ENCODE results near the gene ECSCR. TPM values are rescaled to one million over a fixed set of nuclear protein-coding genes. Genes with fewer than 3 reads are reported as not detected.

ECSCR gene
- total and polyA plus RNA-seq, 10 of the 15 experiments (the other 5 are each of a cell fraction or from before 2014, with no cell fraction given), result 0.15 to 0.83 (median 0.23) TPM; not detected in 3

DNA sequence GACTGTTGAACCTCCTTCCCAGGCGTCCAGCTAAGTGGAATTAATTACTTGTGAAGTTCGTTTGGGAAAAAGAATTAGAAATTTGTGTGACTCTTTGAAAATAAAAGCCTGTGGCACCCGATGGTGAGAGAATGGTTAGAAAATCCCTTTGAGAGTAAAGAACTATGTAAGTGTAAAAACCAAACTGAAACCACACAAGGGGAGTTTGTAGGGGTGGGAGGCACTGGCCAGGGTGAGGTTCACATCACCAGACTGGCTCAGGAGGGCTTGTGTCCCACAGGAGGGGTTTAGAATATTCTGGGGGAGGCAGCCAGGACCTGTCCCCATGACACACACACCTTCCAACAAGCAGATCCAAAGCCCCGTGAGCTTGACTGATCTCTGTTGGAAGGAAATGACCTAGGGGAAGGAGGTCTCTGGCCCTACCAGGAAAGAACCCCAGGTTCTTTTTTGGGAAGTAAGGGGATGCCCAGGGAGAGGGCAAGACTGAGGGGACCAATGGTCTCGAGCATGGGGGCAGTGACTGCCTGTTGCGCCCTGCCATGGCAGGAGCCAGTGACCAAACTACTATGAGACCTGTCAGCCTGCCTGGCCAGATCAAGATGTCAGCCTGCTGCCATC, 62.9 kb downstream of the ECSCR start (continued):
- TF ChIP-seq, protein P1, sequence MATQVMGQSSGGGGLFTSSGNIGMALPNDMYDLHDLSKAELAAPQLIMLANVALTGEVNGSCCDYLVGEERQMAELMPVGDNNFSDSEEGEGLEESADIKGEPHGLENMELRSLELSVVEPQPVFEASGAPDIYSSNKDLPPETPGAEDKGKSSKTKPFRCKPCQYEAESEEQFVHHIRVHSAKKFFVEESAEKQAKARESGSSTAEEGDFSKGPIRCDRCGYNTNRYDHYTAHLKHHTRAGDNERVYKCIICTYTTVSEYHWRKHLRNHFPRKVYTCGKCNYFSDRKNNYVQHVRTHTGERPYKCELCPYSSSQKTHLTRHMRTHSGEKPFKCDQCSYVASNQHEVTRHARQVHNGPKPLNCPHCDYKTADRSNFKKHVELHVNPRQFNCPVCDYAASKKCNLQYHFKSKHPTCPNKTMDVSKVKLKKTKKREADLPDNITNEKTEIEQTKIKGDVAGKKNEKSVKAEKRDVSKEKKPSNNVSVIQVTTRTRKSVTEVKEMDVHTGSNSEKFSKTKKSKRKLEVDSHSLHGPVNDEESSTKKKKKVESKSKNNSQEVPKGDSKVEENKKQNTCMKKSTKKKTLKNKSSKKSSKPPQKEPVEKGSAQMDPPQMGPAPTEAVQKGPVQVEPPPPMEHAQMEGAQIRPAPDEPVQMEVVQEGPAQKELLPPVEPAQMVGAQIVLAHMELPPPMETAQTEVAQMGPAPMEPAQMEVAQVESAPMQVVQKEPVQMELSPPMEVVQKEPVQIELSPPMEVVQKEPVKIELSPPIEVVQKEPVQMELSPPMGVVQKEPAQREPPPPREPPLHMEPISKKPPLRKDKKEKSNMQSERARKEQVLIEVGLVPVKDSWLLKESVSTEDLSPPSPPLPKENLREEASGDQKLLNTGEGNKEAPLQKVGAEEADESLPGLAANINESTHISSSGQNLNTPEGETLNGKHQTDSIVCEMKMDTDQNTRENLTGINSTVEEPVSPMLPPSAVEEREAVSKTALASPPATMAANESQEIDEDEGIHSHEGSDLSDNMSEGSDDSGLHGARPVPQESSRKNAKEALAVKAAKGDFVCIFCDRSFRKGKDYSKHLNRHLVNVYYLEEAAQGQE (IDR thresholded peaks at IDR 0.05; ENCODE audit: low read depth, low read length), result no peak
- TF ChIP-seq, protein P2, sequence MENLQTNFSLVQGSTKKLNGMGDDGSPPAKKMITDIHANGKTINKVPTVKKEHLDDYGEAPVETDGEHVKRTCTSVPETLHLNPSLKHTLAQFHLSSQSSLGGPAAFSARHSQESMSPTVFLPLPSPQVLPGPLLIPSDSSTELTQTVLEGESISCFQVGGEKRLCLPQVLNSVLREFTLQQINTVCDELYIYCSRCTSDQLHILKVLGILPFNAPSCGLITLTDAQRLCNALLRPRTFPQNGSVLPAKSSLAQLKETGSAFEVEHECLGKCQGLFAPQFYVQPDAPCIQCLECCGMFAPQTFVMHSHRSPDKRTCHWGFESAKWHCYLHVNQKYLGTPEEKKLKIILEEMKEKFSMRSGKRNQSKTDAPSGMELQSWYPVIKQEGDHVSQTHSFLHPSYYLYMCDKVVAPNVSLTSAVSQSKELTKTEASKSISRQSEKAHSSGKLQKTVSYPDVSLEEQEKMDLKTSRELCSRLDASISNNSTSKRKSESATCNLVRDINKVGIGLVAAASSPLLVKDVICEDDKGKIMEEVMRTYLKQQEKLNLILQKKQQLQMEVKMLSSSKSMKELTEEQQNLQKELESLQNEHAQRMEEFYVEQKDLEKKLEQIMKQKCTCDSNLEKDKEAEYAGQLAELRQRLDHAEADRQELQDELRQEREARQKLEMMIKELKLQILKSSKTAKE (IDR thresholded peaks at IDR 0.05; ENCODE audit: low read depth, poor library complexity, severe bottlenecking), result peak; percentile 85
- TF ChIP-seq, protein P3, sequence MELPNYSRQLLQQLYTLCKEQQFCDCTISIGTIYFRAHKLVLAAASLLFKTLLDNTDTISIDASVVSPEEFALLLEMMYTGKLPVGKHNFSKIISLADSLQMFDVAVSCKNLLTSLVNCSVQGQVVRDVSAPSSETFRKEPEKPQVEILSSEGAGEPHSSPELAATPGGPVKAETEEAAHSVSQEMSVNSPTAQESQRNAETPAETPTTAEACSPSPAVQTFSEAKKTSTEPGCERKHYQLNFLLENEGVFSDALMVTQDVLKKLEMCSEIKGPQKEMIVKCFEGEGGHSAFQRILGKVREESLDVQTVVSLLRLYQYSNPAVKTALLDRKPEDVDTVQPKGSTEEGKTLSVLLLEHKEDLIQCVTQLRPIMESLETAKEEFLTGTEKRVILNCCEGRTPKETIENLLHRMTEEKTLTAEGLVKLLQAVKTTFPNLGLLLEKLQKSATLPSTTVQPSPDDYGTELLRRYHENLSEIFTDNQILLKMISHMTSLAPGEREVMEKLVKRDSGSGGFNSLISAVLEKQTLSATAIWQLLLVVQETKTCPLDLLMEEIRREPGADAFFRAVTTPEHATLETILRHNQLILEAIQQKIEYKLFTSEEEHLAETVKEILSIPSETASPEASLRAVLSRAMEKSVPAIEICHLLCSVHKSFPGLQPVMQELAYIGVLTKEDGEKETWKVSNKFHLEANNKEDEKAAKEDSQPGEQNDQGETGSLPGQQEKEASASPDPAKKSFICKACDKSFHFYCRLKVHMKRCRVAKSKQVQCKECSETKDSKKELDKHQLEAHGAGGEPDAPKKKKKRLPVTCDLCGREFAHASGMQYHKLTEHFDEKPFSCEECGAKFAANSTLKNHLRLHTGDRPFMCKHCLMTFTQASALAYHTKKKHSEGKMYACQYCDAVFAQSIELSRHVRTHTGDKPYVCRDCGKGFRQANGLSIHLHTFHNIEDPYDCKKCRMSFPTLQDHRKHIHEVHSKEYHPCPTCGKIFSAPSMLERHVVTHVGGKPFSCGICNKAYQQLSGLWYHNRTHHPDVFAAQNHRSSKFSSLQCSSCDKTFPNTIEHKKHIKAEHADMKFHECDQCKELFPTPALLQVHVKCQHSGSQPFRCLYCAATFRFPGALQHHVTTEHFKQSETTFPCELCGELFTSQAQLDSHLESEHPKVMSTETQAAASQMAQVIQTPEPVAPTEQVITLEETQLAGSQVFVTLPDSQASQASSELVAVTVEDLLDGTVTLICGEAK (IDR thresholded peaks at IDR 0.05; ENCODE audit: borderline replicate concordance), result no peak
- TF ChIP-seq POLR2A (IDR thresholded peaks at IDR 0.05; ENCODE audit: low read depth, low read length) (0 out of 2 replicates have a peak, but pooled peaks have one; percentile 37), RELA (IDR thresholded peaks at IDR 0.05; ENCODE audit: borderline replicate concordance, partially characterized antibody) (peak; percentile 22), NFXL1 (IDR thresholded peaks at IDR 0.05; ENCODE audit: borderline replicate concordance) (no peak), MTA2 (IDR thresholded peaks at IDR 0.05; ENCODE audit: low read depth) (peak; percentile 75), IRF4 (IDR thresholded peaks at IDR 0.05; ENCODE audit: low read depth, low read length) (peak; percentile 79)
- TF ChIP-seq, protein P4, sequence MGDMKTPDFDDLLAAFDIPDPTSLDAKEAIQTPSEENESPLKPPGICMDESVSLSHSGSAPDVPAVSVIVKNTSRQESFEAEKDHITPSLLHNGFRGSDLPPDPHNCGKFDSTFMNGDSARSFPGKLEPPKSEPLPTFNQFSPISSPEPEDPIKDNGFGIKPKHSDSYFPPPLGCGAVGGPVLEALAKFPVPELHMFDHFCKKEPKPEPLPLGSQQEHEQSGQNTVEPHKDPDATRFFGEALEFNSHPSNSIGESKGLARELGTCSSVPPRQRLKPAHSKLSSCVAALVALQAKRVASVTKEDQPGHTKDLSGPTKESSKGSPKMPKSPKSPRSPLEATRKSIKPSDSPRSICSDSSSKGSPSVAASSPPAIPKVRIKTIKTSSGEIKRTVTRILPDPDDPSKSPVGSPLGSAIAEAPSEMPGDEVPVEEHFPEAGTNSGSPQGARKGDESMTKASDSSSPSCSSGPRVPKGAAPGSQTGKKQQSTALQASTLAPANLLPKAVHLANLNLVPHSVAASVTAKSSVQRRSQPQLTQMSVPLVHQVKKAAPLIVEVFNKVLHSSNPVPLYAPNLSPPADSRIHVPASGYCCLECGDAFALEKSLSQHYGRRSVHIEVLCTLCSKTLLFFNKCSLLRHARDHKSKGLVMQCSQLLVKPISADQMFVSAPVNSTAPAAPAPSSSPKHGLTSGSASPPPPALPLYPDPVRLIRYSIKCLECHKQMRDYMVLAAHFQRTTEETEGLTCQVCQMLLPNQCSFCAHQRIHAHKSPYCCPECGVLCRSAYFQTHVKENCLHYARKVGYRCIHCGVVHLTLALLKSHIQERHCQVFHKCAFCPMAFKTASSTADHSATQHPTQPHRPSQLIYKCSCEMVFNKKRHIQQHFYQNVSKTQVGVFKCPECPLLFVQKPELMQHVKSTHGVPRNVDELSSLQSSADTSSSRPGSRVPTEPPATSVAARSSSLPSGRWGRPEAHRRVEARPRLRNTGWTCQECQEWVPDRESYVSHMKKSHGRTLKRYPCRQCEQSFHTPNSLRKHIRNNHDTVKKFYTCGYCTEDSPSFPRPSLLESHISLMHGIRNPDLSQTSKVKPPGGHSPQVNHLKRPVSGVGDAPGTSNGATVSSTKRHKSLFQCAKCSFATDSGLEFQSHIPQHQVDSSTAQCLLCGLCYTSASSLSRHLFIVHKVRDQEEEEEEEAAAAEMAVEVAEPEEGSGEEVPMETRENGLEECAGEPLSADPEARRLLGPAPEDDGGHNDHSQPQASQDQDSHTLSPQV (IDR thresholded peaks at IDR 0.05), result peak; percentile 21; the same call in 1 of the 2 replicates
- TF ChIP-seq, protein P5, sequence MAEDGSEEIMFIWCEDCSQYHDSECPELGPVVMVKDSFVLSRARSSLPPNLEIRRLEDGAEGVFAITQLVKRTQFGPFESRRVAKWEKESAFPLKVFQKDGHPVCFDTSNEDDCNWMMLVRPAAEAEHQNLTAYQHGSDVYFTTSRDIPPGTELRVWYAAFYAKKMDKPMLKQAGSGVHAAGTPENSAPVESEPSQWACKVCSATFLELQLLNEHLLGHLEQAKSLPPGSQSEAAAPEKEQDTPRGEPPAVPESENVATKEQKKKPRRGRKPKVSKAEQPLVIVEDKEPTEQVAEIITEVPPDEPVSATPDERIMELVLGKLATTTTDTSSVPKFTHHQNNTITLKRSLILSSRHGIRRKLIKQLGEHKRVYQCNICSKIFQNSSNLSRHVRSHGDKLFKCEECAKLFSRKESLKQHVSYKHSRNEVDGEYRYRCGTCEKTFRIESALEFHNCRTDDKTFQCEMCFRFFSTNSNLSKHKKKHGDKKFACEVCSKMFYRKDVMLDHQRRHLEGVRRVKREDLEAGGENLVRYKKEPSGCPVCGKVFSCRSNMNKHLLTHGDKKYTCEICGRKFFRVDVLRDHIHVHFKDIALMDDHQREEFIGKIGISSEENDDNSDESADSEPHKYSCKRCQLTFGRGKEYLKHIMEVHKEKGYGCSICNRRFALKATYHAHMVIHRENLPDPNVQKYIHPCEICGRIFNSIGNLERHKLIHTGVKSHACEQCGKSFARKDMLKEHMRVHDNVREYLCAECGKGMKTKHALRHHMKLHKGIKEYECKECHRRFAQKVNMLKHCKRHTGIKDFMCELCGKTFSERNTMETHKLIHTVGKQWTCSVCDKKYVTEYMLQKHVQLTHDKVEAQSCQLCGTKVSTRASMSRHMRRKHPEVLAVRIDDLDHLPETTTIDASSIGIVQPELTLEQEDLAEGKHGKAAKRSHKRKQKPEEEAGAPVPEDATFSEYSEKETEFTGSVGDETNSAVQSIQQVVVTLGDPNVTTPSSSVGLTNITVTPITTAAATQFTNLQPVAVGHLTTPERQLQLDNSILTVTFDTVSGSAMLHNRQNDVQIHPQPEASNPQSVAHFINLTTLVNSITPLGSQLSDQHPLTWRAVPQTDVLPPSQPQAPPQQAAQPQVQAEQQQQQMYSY (CRISPR knock-in tag; IDR thresholded peaks at IDR 0.05), result no peak

Measured in GM12878 (cell line).